GM23338 (cell line): ENCODE data around the gene ACTBL2. TPM values are rescaled to one million over a fixed set of nuclear protein-coding genes. Genes with fewer than 3 reads are reported as not detected.
"Not testable (repeated sequence)": the region's sequence is repeated elsewhere in the genome, so short reads cannot be mapped to it uniquely, and the experiment has no call there.

ENCODE experiments used
- ATAC-seq: fragments of 200-7000 bp; cut with Tn5 transposase; 3 replicates; pipeline ENCODE4 v1.9.1; 2020
- DNase-seq: peaks from one replicate; pipeline ENCODE4 v3.0.0-alpha.2; 2015; ENCODE audit warnings: low spot score
- H2AFZ ChIP-seq: fragments of 200-600 bp; sonication (generic); 2 replicates; pipeline ENCODE4 v1.8.0; 2016; ENCODE audit warnings: antibody characterized with exemption, mild to moderate bottlenecking, moderate library complexity
- H3F3A ChIP-seq: fragments of 200-600 bp; sonication (generic); replicated peaks from 2 replicates; pipeline ENCODE4 v1.8.0; 2017; ENCODE audit warnings: antibody characterized with exemption, mixed run types, low read depth
- H3K27ac ChIP-seq: fragments of 200-600 bp; sonication (generic); 2 replicates; pipeline ENCODE4 v1.6.1; 2016; ENCODE audit warnings: low read depth
- H3K27me3 ChIP-seq: fragments of 200-600 bp; sonication (generic); 2 replicates; pipeline ENCODE4 v1.8.0; 2016; ENCODE audit warnings: mild to moderate bottlenecking, mixed run types, moderate library complexity; ENCODE audit not compliant: insufficient read depth
- H3K36me3 ChIP-seq: fragments of 200-600 bp; sonication (generic); 2 replicates; pipeline ENCODE4 v1.8.0; 2016; ENCODE audit warnings: mild to moderate bottlenecking; ENCODE audit not compliant: insufficient read depth
- H3K4me1 ChIP-seq: fragments of 200-600 bp; sonication (generic); 2 replicates; pipeline ENCODE4 v1.8.0; 2016; ENCODE audit warnings: mild to moderate bottlenecking, moderate library complexity; ENCODE audit not compliant: insufficient read depth
- H3K4me2 ChIP-seq: fragments of 200-600 bp; sonication (generic); 2 replicates; pipeline ENCODE4 v1.7.1; 2017; ENCODE audit warnings: mixed run types
- H3K4me3 ChIP-seq: fragments of 200-600 bp; sonication (generic); 2 replicates; pipeline ENCODE4 v1.6.1; 2016; ENCODE audit warnings: mixed run types
- H3K79me2 ChIP-seq: fragments of 200-600 bp; sonication (generic); replicated peaks from 2 replicates; pipeline ENCODE4 v1.8.0; 2017; ENCODE audit warnings: mild to moderate bottlenecking; ENCODE audit not compliant: insufficient read depth
- H3K9me2 ChIP-seq: fragments of 200-600 bp; sonication (generic); 2 replicates; pipeline ENCODE4 v1.8.0; 2017; ENCODE audit not compliant: insufficient read depth
- H4K20me1 ChIP-seq: fragments of 200-600 bp; sonication (generic); replicated peaks from 2 replicates; pipeline ENCODE4 v1.8.0; 2017; ENCODE audit warnings: mild to moderate bottlenecking; ENCODE audit not compliant: insufficient read depth
- H3K27ac Mint-ChIP-seq: 2 replicates; pipeline ENCODE4 v1.8.0; 2020; ENCODE audit warnings: inconsistent platforms, mild to moderate bottlenecking, moderate library complexity, mixed read lengths
- H3K27me3 Mint-ChIP-seq: 3 replicates; pipeline ENCODE4 v1.8.0; 2022; ENCODE audit warnings: low read depth, mild to moderate bottlenecking, moderate library complexity, mixed read lengths, inconsistent platforms; ENCODE audit not compliant: insufficient read depth, poor library complexity
- H3K36me3 Mint-ChIP-seq: 3 replicates; pipeline ENCODE4 v1.8.0; 2021; ENCODE audit warnings: low read depth, mild to moderate bottlenecking, inconsistent platforms, moderate library complexity, mixed read lengths
- H3K4me1 Mint-ChIP-seq: 3 replicates; pipeline ENCODE4 v1.8.0; 2020; ENCODE audit warnings: mild to moderate bottlenecking, inconsistent platforms, mixed read lengths
- H3K4me3 Mint-ChIP-seq: 3 replicates; pipeline ENCODE4 v1.8.0; 2021; ENCODE audit warnings: moderate library complexity, mild to moderate bottlenecking, inconsistent platforms, mixed read lengths
- H3K9me3 Mint-ChIP-seq: 3 replicates; pipeline ENCODE4 v1.8.0; 2020; ENCODE audit warnings: moderate library complexity, mild to moderate bottlenecking, inconsistent platforms, mixed read lengths
- CTCF ChIP-seq, 2 experiments: fragments of 200-600 bp in 1 of 2; sonication (generic) in 1 of 2; conservative IDR thresholded peaks; 2 replicates each; pipeline versions ENCODE4 v1.5.1 to v1.6.1; 2016 to 2017; ENCODE audit warnings: antibody characterized with exemption in 2 of 2, low read depth in 2 of 2, mild to moderate bottlenecking in 2 of 2, moderate library complexity in 1 of 2
- EZH2phosphoT487 ChIP-seq: fragments of 200-600 bp; sonication (generic); IDR thresholded peaks from one replicate; pipeline ENCODE4 v1.8.1; 2018; ENCODE audit warnings: antibody characterized with exemption; ENCODE audit not compliant: unreplicated experiment
- JUNB ChIP-seq: IDR thresholded peaks from one replicate; pipeline ENCODE4 v1.6.1; 2016; ENCODE audit warnings: antibody characterized with exemption; ENCODE audit not compliant: unreplicated experiment
- NANOG ChIP-seq: IDR thresholded peaks from 2 replicates; pipeline ENCODE4 v1.6.1; 2016; ENCODE audit warnings: antibody characterized with exemption, borderline replicate concordance
- POLR2AphosphoS5 ChIP-seq: IDR thresholded peaks from 2 replicates; pipeline ENCODE4 v1.6.1; 2016; ENCODE audit warnings: antibody characterized with exemption, low read depth
- ZNF114 ChIP-seq: fragments of 250-450 bp; sonication (Bioruptor Pico); IDR thresholded peaks from 2 replicates; pipeline ENCODE4 v1.5.0; 2020; ENCODE audit warnings: mild to moderate bottlenecking, moderate library complexity
- polyA plus RNA-seq: library from polyadenylated mRNA; unstranded; fragments of >200 nt; fragmentation: Nextera tagmentation; extraction: Ambion mirVana; gene quantifications from 2 replicates; pipeline ENCODE4 v1.2.1, GENCODE V29; 2016
- total RNA-seq: library from RNA; depleted of rRNA; stranded (reverse); fragments of >200 nt; shearing (Covaris generic); gene quantifications from 2 replicates; pipeline ENCODE4 v1.2.3, GENCODE V29; 2014
- TF ChIP-seq, protein P1 (sequence below): fragments of 250-450 bp; sonication (Bioruptor Pico); IDR thresholded peaks from 2 replicates; pipeline ENCODE4 v1.5.0; 2020; ENCODE audit warnings: mild to moderate bottlenecking, moderate library complexity

Gene ACTBL2
- total and polyA plus RNA-seq, 2 experiments from 2014 or later, result not detected

DNA sequence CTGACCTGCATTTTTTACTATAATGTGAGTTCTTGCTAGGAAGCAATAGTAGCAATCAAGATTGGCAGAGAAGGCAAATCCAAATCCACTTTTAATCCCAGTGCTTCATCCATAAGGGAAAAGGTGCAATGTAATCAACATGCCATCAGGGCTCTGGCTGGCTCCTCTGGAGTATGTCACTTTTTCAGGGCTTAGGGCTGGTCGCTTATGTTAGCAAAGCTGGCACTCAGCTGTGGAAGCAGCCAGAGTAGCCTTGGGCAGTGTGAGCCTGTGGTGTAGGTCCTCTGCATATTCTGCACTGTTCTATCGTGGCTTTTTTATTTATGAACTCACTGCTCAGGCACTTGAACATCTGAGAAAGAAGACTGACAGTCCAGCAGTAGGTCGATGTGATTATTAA lies 16.1 kb downstream of the ACTBL2 start:
- Histone ChIP-seq H3K79me2 (no peaks in the 10 kb centered on the region), H4K20me1 (no peaks in the 10 kb centered on the region), H3K4me2 (no peak overlapping the region), H3K9me2 (no peaks in the 10 kb centered on the region), H3K36me3 (no peaks in the 10 kb centered on the region), H3F3A (no peaks in the 10 kb centered on the region), H2AFZ (no peak overlapping the region; the same call in 1 of the 2 replicates), H3K4me1 (no peaks in the 10 kb centered on the region), H3K27ac (no peak overlapping the region), H3K27me3 (no peaks in the 10 kb centered on the region), H3K4me3 (no peak overlapping the region)
- no peaks in the 10 kb centered on the region for H3K4me1 Mint-ChIP-seq
- DNase-seq, result no peak
- no peak overlapping the region for H3K4me3 Mint-ChIP-seq
- no peaks in the 10 kb centered on the region for H3K36me3 Mint-ChIP-seq
- no peak overlapping the region for H3K27ac Mint-ChIP-seq
- ATAC-seq, result no peak
- peaks cover 4% of the 10 kb centered on the region for H3K27me3 Mint-ChIP-seq
- H3K9me3 Mint-ChIP-seq, result no peaks in the 10 kb centered on the region; the same call in 2 of the 3 replicates
- TF ChIP-seq NANOG, result no peak
- TF ChIP-seq, protein P1, sequence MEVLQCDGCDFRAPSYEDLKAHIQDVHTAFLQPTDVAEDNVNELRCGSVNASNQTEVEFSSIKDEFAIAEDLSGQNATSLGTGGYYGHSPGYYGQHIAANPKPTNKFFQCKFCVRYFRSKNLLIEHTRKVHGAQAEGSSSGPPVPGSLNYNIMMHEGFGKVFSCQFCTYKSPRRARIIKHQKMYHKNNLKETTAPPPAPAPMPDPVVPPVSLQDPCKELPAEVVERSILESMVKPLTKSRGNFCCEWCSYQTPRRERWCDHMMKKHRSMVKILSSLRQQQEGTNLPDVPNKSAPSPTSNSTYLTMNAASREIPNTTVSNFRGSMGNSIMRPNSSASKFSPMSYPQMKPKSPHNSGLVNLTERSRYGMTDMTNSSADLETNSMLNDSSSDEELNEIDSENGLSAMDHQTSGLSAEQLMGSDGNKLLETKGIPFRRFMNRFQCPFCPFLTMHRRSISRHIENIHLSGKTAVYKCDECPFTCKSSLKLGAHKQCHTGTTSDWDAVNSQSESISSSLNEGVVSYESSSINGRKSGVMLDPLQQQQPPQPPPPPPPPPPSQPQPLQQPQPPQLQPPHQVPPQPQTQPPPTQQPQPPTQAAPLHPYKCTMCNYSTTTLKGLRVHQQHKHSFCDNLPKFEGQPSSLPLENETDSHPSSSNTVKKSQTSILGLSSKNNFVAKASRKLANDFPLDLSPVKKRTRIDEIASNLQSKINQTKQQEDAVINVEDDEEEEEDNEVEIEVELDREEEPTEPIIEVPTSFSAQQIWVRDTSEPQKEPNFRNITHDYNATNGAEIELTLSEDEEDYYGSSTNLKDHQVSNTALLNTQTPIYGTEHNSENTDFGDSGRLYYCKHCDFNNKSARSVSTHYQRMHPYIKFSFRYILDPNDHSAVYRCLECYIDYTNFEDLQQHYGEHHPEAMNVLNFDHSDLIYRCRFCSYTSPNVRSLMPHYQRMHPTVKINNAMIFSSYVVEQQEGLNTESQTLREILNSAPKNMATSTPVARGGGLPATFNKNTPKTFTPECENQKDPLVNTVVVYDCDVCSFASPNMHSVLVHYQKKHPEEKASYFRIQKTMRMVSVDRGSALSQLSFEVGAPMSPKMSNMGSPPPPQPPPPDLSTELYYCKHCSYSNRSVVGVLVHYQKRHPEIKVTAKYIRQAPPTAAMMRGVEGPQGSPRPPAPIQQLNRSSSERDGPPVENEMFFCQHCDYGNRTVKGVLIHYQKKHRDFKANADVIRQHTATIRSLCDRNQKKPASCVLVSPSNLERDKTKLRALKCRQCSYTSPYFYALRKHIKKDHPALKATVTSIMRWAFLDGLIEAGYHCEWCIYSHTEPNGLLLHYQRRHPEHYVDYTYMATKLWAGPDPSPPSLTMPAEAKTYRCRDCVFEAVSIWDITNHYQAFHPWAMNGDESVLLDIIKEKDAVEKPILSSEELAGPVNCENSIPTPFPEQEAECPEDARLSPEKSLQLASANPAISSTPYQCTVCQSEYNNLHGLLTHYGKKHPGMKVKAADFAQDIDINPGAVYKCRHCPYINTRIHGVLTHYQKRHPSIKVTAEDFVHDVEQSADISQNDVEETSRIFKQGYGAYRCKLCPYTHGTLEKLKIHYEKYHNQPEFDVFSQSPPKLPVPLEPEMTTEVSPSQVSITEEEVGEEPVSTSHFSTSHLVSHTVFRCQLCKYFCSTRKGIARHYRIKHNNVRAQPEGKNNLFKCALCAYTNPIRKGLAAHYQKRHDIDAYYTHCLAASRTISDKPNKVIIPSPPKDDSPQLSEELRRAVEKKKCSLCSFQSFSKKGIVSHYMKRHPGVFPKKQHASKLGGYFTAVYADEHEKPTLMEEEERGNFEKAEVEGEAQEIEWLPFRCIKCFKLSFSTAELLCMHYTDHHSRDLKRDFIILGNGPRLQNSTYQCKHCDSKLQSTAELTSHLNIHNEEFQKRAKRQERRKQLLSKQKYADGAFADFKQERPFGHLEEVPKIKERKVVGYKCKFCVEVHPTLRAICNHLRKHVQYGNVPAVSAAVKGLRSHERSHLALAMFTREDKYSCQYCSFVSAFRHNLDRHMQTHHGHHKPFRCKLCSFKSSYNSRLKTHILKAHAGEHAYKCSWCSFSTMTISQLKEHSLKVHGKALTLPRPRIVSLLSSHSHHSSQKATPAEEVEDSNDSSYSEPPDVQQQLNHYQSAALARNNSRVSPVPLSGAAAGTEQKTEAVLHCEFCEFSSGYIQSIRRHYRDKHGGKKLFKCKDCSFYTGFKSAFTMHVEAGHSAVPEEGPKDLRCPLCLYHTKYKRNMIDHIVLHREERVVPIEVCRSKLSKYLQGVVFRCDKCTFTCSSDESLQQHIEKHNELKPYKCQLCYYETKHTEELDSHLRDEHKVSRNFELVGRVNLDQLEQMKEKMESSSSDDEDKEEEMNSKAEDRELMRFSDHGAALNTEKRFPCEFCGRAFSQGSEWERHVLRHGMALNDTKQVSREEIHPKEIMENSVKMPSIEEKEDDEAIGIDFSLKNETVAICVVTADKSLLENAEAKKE, result no peak
- no peak for TF ChIP-seq EZH2phosphoT487
- no peak for TF ChIP-seq ZNF114 (CRISPR knock-in tag)
- TF ChIP-seq CTCF (conservative IDR thresholded peaks at IDR 0.05; ENCODE audit: low read depth in 2 of 2), result no peak
- no peak for TF ChIP-seq POLR2AphosphoS5
- TF ChIP-seq JUNB, result no peak

- H3K4me1 Mint-ChIP-seq, H3K27ac ChIP-seq, H3K27ac Mint-ChIP-seq, H3K9me3 Mint-ChIP-seq, H3K4me2 ChIP-seq, H3K4me3 Mint-ChIP-seq, H3K79me2 ChIP-seq, H3K4me3 ChIP-seq, H2AFZ ChIP-seq, H3K27me3 Mint-ChIP-seq, ATAC-seq, H3K36me3 Mint-ChIP-seq, H3K4me1 ChIP-seq, H3K27me3 ChIP-seq, H3K9me2 ChIP-seq, DNase-seq, H3K36me3 ChIP-seq, H3F3A ChIP-seq, H4K20me1 ChIP-seq: not testable (repeated sequence)
Measured at GRCh38 chr5:57460056-57460455, 22.6 kb downstream of the ACTBL2 start.
